ENCODE results near the gene MAPK14. TPM values are rescaled to one million over a fixed set of nuclear protein-coding genes. Genes with fewer than 3 reads are reported as not detected.

The MAPK14 gene
- total RNA-seq, 1 experiment from 2014 or later = 56.8 TPM

DNA sequence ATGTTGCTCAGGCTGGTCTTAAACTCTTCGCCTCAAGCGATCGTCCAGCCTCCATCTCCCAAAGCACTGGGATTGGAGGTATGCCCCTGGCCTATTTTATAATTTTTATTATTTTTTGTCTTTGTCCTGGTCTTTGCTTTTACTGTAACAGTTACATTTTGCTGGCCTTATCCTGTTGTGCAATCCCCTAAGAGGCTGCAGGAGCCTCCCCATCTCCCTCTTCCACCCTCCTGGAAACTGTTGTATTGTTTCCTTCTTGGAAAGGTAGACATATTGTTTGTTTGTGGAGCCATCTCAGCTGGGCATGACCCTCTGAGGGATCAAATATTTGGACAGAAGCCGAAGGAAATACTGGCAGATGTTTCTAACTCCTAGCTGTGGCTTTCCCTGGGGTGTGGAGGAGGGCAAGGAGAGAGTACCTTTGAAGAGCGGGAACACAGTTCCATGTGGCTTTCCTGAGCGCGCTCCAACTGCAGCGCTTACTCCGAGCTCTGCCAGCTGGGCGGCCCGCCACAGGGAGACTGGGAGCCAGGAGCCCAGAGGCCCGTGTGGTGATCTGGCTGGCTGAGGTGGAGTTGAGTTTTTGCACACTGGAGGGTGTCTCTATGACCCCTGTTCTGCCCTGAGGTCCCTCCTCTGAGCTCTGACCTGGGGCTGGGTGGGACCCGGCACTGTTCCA lies 107.6 kb downstream of the MAPK14 start:
- DNase-seq = no peak
- no TSS peak for BruUV-seq (replicated peaks)
- no peak overlapping the region for H2AFZ ChIP-seq (ENCODE audit: low read length)
- no peak overlapping the region for H3K4me2 ChIP-seq (ENCODE audit: low read length)
- peaks cover 24% of the 10 kb centered on the region for H3K79me2 ChIP-seq (ENCODE audit: low read length)
- no peak overlapping the region for H3K9ac ChIP-seq (ENCODE audit: low read length)
- H3K4me3 ChIP-seq (ENCODE audit: low read length) = no peak overlapping the region
- no peaks in the 10 kb centered on the region for H3F3A ChIP-seq (ENCODE audit: low read length, unreplicated experiment)
- no peaks in the 10 kb centered on the region for H3K9me2 ChIP-seq (replicated peaks; ENCODE audit: low read length)
- peaks cover 10% of the 10 kb centered on the region; the same call in 1 of the 2 replicates for H3K36me3 ChIP-seq (ENCODE audit: low read depth, low read length)
- no peaks in the 10 kb centered on the region for H3K9me3 ChIP-seq (ENCODE audit: low read length)
- POLR2A ChIA-PET (ENCODE audit: unreplicated experiment) = no interaction called here
- no peaks in the 10 kb centered on the region for H3K27me3 ChIP-seq (ENCODE audit: low read length)
- no peak for ATAC-seq
- no peak overlapping the region for H3K27ac ChIP-seq (ENCODE audit: low read length)
- TF ChIP-seq EZH2 (IDR thresholded peaks at IDR 0.05; ENCODE audit: low read length, unreplicated experiment) = no peak
- TF ChIP-seq, protein P1, sequence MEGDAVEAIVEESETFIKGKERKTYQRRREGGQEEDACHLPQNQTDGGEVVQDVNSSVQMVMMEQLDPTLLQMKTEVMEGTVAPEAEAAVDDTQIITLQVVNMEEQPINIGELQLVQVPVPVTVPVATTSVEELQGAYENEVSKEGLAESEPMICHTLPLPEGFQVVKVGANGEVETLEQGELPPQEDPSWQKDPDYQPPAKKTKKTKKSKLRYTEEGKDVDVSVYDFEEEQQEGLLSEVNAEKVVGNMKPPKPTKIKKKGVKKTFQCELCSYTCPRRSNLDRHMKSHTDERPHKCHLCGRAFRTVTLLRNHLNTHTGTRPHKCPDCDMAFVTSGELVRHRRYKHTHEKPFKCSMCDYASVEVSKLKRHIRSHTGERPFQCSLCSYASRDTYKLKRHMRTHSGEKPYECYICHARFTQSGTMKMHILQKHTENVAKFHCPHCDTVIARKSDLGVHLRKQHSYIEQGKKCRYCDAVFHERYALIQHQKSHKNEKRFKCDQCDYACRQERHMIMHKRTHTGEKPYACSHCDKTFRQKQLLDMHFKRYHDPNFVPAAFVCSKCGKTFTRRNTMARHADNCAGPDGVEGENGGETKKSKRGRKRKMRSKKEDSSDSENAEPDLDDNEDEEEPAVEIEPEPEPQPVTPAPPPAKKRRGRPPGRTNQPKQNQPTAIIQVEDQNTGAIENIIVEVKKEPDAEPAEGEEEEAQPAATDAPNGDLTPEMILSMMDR (conservative IDR thresholded peaks at IDR 0.05; ENCODE audit: low read depth, low read length) = no peak
- no peak for TF ChIP-seq EZH2phosphoT487 (IDR thresholded peaks at IDR 0.05; ENCODE audit: borderline replicate concordance, low read length)
- H3K4me1 ChIP-seq (ENCODE audit: insufficient read depth, low read length) = peaks cover 18% of the 10 kb centered on the region
- H4K20me1 ChIP-seq (ENCODE audit: low read length) = no peaks in the 10 kb centered on the region
- intact Hi-C loops (cut with micrococcal nuclease) = no loop called here
- CTCF ChIA-PET = no interaction called here

- BruUV-seq (replicated peaks) = no TSS peak
- Histone ChIP-seq H3K27ac (ENCODE audit: low read length) (no peak overlapping the region), H3K9ac (ENCODE audit: low read length) (no peak overlapping the region), H3K27me3 (ENCODE audit: low read length) (no peaks in the 10 kb centered on the region), H3K9me3 (ENCODE audit: low read length) (no peaks in the 10 kb centered on the region), H3K36me3 (ENCODE audit: low read depth, low read length) (peaks cover 10% of the 10 kb centered on the region; the same call in 1 of the 2 replicates), H3F3A (ENCODE audit: low read length, unreplicated experiment) (no peaks in the 10 kb centered on the region), H2AFZ (ENCODE audit: low read length) (no peak overlapping the region), H3K4me1 (ENCODE audit: insufficient read depth, low read length) (peaks cover 14% of the 10 kb centered on the region), H4K20me1 (ENCODE audit: low read length) (no peaks in the 10 kb centered on the region), H3K79me2 (ENCODE audit: low read length) (peaks cover 20% of the 10 kb centered on the region), H3K4me2 (ENCODE audit: low read length) (no peak overlapping the region), H3K4me3 (ENCODE audit: low read length) (no peak overlapping the region), H3K9me2 (replicated peaks; ENCODE audit: low read length) (no peaks in the 10 kb centered on the region)
- ChIA-PET CTCF (no interaction called here), POLR2A (ENCODE audit: unreplicated experiment) (no interaction called here)
- ATAC-seq = no peak
- intact Hi-C loops (cut with micrococcal nuclease) = no loop called here
- DNase-seq = no peak
- TF ChIP-seq, protein P1 (conservative IDR thresholded peaks at IDR 0.05; ENCODE audit: low read depth, low read length) = no peak
- TF ChIP-seq EZH2 (IDR thresholded peaks at IDR 0.05; ENCODE audit: low read length, unreplicated experiment) (no peak), EZH2phosphoT487 (IDR thresholded peaks at IDR 0.05; ENCODE audit: borderline replicate concordance, low read length) (no peak)
Measured at GRCh38 chr6:36136034-36136433, 108.4 kb downstream of the MAPK14 start.

- H3K9me3 ChIP-seq (ENCODE audit: low read length) = no peaks in the 10 kb centered on the region
- H3K9ac ChIP-seq (ENCODE audit: low read length) = no peak overlapping the region
- no peaks in the 10 kb centered on the region for H4K20me1 ChIP-seq (ENCODE audit: low read length)
- peaks cover 15% of the 10 kb centered on the region for H3K79me2 ChIP-seq (ENCODE audit: low read length)
- no peak overlapping the region for H2AFZ ChIP-seq (ENCODE audit: low read length)
- H3K9me2 ChIP-seq (replicated peaks; ENCODE audit: low read length) = no peaks in the 10 kb centered on the region
- H3K4me2 ChIP-seq (ENCODE audit: low read length) = no peak overlapping the region
- intact Hi-C loops (cut with micrococcal nuclease) = no loop called here
- no peaks in the 10 kb centered on the region for H3F3A ChIP-seq (ENCODE audit: low read length, unreplicated experiment)
- H3K27me3 ChIP-seq (ENCODE audit: low read length) = no peaks in the 10 kb centered on the region
- ChIA-PET POLR2A (ENCODE audit: unreplicated experiment) (no interaction called here), CTCF (no interaction called here)
- DNase-seq = no peak
- ATAC-seq = no peak
- H3K27ac ChIP-seq (ENCODE audit: low read length) = no peak overlapping the region
- TF ChIP-seq EZH2 (IDR thresholded peaks at IDR 0.05; ENCODE audit: low read length, unreplicated experiment) = no peak
- no peak for TF ChIP-seq EZH2phosphoT487 (IDR thresholded peaks at IDR 0.05; ENCODE audit: borderline replicate concordance, low read length)
- TF ChIP-seq, protein P1 (conservative IDR thresholded peaks at IDR 0.05; ENCODE audit: low read depth, low read length) = no peak
- no peak overlapping the region for H3K4me3 ChIP-seq (ENCODE audit: low read length)
- BruUV-seq (replicated peaks) = no TSS peak
- H3K4me1 ChIP-seq (ENCODE audit: insufficient read depth, low read length) = peaks cover 9% of the 10 kb centered on the region
- H3K36me3 ChIP-seq (ENCODE audit: low read depth, low read length) = peaks cover 10% of the 10 kb centered on the region; the same call in 1 of the 2 replicates
Measured at GRCh38 chr6:36136551-36136950, 108.9 kb downstream of the MAPK14 start.

Data from PC-3 (cell line).